GM12878 (cell line): ENCODE data around the gene NEO1. TPM values are rescaled to one million over a fixed set of nuclear protein-coding genes. Genes with fewer than 3 reads are reported as not detected.

ENCODE experiments used
- ATAC-seq: fragments of 200-7000 bp; cut with Tn5 transposase; 3 replicates; pipeline ENCODE4 v1.9.1; 2020; ENCODE audit warnings: mild to moderate bottlenecking, moderate library complexity
- BruUV-seq: library from RNA; stranded (reverse); fragments of 400-500 nt; replicated peaks from 2 replicates; lab custom pipeline; 2021; lab: Mats Ljungman, UMichigan
- CTCF ChIA-PET: fragments of 300-600 bp; sonication (Branson Sonifier 250); formaldehyde crosslinking; extraction: SDS; loops from one replicate; lab custom pipeline; 2021; ENCODE audit warnings: inconsistent platforms; lab: Yijun Ruan, JAX
- POLR2A ChIA-PET: fragments of 350-600 bp; formaldehyde crosslinking; extraction: SDS; loops from one replicate; lab custom pipeline; 2021; ENCODE audit warnings: inconsistent platforms; lab: Charles Lee
- RAD21 ChIA-PET: fragments of 300-600 bp; sonication (Branson Sonifier 250); formaldehyde crosslinking; loops from one replicate; lab custom pipeline; 2023; ENCODE audit warnings: antibody characterized with exemption; ENCODE audit not compliant: unreplicated experiment; lab: Charles Lee
- SMC1A ChIA-PET: fragments of 300-600 bp; sonication (Branson Sonifier 250); formaldehyde crosslinking; loops from one replicate; lab custom pipeline; 2023; ENCODE audit not compliant: unreplicated experiment, uncharacterized antibody; lab: Charles Lee
- DNase-seq: peaks from one replicate; pipeline ENCODE4 v3.0.0-alpha.2; 2011; ENCODE audit warnings: low read depth, low spot score
- FAIRE-seq: peaks from 3 replicates; lab custom pipeline; 2011; peaks lifted over from hg19 to GRCh38; lab: Jason Lieb, UNC
- H2AFZ ChIP-seq: 2 replicates; pipeline ENCODE4 v1.6.0; 2011; ENCODE audit warnings: low read depth, low read length, control low read depth; ENCODE audit not compliant: control insufficient read depth
- H3K27ac ChIP-seq: 2 replicates; pipeline ENCODE4 v1.5.1; 2011; ENCODE audit warnings: control low read depth; ENCODE audit not compliant: control insufficient read depth, insufficient read depth
- H3K27me3 ChIP-seq, 2 experiments: replicated peaks in 1 of 2; 2 replicates each; pipeline versions ENCODE4 v1.6.0 to v1.6.1; 2011; ENCODE audit warnings: low read length in 1 of 2; ENCODE audit not compliant: control insufficient read depth in 2 of 2, insufficient read depth in 2 of 2
- H3K36me3 ChIP-seq, 2 experiments: 2 replicates each; pipeline ENCODE4 v1.5.1; 2011; ENCODE audit warnings: low read length in 1 of 2; ENCODE audit not compliant: control insufficient read depth in 2 of 2, insufficient read depth in 2 of 2
- H3K4me1 ChIP-seq: 2 replicates; pipeline ENCODE4 v1.6.1; 2011; ENCODE audit warnings: mild to moderate bottlenecking, low read length, moderate library complexity, mixed read lengths; ENCODE audit not compliant: control insufficient read depth, insufficient read depth
- H3K4me2 ChIP-seq: 2 replicates; pipeline ENCODE4 v1.6.0; 2011; ENCODE audit warnings: control low read depth; ENCODE audit not compliant: control insufficient read depth, insufficient read depth
- H3K4me3 ChIP-seq: fragments of 200-600 bp; sonication (generic); 2 replicates; pipeline ENCODE4 v1.5.1; 2016
- H3K79me2 ChIP-seq: 2 replicates; pipeline ENCODE4 v1.6.0; 2011; ENCODE audit warnings: low read length; ENCODE audit not compliant: control insufficient read depth, insufficient read depth
- H3K9ac ChIP-seq: 2 replicates; pipeline ENCODE4 v1.8.0; 2011; ENCODE audit warnings: low read length, control low read depth, mixed read lengths; ENCODE audit not compliant: control insufficient read depth, insufficient read depth
- H3K9me3 ChIP-seq: replicated peaks from 3 replicates; pipeline ENCODE4 v1.5.1; 2011; ENCODE audit warnings: mild to moderate bottlenecking, low read length; ENCODE audit not compliant: control insufficient read depth, insufficient read depth
- H4K20me1 ChIP-seq: 2 replicates; pipeline ENCODE4 v1.6.0; 2011; ENCODE audit not compliant: control insufficient read depth, insufficient read depth
- ATF3 ChIP-seq: IDR thresholded peaks from 2 replicates; pipeline ENCODE4 v1.6.1; 2011; ENCODE audit warnings: low read depth, mild to moderate bottlenecking, low read length, moderate library complexity, borderline replicate concordance; ENCODE audit errors: extremely low read depth
- CBX5 ChIP-seq: sonication (generic); IDR thresholded peaks from 2 replicates; pipeline ENCODE4 v1.6.1; 2016; ENCODE audit warnings: low read depth, moderate library complexity, mild to moderate bottlenecking, inconsistent platforms
- CHD4 ChIP-seq: fragments of 200-600 bp; sonication (generic); IDR thresholded peaks from 2 replicates; pipeline ENCODE4 v1.6.1; 2016; ENCODE audit warnings: mild to moderate bottlenecking
- ELK1 ChIP-seq: IDR thresholded peaks from 2 replicates; pipeline ENCODE4 v1.6.1; 2012; ENCODE audit warnings: low read depth, low read length, improper control_type of control experiment
- MXI1 ChIP-seq: fragments of 150-350 bp; IDR thresholded peaks from 2 replicates; pipeline ENCODE4 v1.6.1; 2011; ENCODE audit warnings: low read depth, mild to moderate bottlenecking, inconsistent platforms, low read length, improper control_type of control experiment
- NR2F1 ChIP-seq: fragments of 450-650 bp; conservative IDR thresholded peaks from 2 replicates; pipeline ENCODE4 v1.6.1; 2017; ENCODE audit warnings: mild to moderate bottlenecking
- RAD21 ChIP-seq: IDR thresholded peaks from 2 replicates; pipeline ENCODE4 v1.6.1; 2011; ENCODE audit warnings: mild to moderate bottlenecking, low read depth, low read length, moderate library complexity; ENCODE audit not compliant: insufficient read depth
- SMARCA5 ChIP-seq: fragments of 450-650 bp; IDR thresholded peaks from 2 replicates; pipeline ENCODE4 v1.6.1; 2017; ENCODE audit warnings: mild to moderate bottlenecking
- STAT3 ChIP-seq: IDR thresholded peaks from 2 replicates; pipeline ENCODE4 v1.6.1; 2011; ENCODE audit warnings: low read depth, low read length, improper control_type of control experiment
- SUPT20H ChIP-seq: IDR thresholded peaks from 2 replicates; pipeline ENCODE4 v1.6.1; 2011; ENCODE audit warnings: low read depth, mild to moderate bottlenecking, low read length, moderate library complexity, borderline replicate concordance; ENCODE audit not compliant: control insufficient read depth
- WGBS: methylation state at CpG from one replicate; pipeline ENCODE4 v1.1.6; 2016; ENCODE audit warnings: low lambda C conversion rate; ENCODE audit not compliant: insufficient replicate concordance, insufficient coverage; ENCODE audit errors: missing lambda C conversion rate; 5-methylcytosine and 5-hydroxymethylcytosine counted together
- in situ Hi-C: fragments of 300-500 bp; cut with MboI; formaldehyde crosslinking; loops from 9 replicates; pipeline ENCODE4 v1.14.3; 2018; ENCODE audit warnings: mixed read lengths
- intact Hi-C: fragments of 100-400 bp; cut with micrococcal nuclease; formaldehyde crosslinking; loops from one replicate; pipeline ENCODE4 v1.14.2; 2022; ENCODE audit not compliant: unreplicated experiment
- polyA plus RNA-seq, 11 experiments: library from polyadenylated mRNA; depleted of rRNA in 4 of 11; unstranded in 6 of 11; stranded (reverse) in 5 of 11; fragments of >200 nt; fragmentation: Nextera tagmentation in 4 of 11; fragmentation: Illumina TruSeq in 1 of 11; extraction: Ambion mirVana in 4 of 11; extraction: Trizol in 1 of 11; gene quantifications; 1 replicate in 1 of 11; 2 replicates in 10 of 11; pipeline versions ENCODE4 v1.2.1 to v1.2.3, GENCODE V29; 2011 to 2016; ENCODE audit warnings: inconsistent platforms in 2 of 11, missing spikeins in 2 of 11, low read depth in 1 of 11
- total RNA-seq, 4 experiments: library from RNA; depleted of rRNA in 3 of 4; stranded (reverse); fragments of >200 nt in 3 of 4; fragmentation: Illumina TruSeq in 1 of 4; extraction: Trizol in 1 of 4; gene quantifications; 2 replicates each; pipeline versions ENCODE4 v1.2.1 to v1.2.3, GENCODE V29; 2013 to 2021
- TF ChIP-seq, protein P1 (sequence below): fragments of 450-650 bp; IDR thresholded peaks from 2 replicates; pipeline ENCODE4 v1.6.1; 2016; ENCODE audit warnings: mild to moderate bottlenecking, moderate library complexity, borderline replicate concordance

NEO1 gene
- total and polyA plus RNA-seq, 10 of the 15 experiments (the other 5 are each of a cell fraction or from before 2014, with no cell fraction given): 0.03 to 2.0 (median 0.32) TPM

DNA sequence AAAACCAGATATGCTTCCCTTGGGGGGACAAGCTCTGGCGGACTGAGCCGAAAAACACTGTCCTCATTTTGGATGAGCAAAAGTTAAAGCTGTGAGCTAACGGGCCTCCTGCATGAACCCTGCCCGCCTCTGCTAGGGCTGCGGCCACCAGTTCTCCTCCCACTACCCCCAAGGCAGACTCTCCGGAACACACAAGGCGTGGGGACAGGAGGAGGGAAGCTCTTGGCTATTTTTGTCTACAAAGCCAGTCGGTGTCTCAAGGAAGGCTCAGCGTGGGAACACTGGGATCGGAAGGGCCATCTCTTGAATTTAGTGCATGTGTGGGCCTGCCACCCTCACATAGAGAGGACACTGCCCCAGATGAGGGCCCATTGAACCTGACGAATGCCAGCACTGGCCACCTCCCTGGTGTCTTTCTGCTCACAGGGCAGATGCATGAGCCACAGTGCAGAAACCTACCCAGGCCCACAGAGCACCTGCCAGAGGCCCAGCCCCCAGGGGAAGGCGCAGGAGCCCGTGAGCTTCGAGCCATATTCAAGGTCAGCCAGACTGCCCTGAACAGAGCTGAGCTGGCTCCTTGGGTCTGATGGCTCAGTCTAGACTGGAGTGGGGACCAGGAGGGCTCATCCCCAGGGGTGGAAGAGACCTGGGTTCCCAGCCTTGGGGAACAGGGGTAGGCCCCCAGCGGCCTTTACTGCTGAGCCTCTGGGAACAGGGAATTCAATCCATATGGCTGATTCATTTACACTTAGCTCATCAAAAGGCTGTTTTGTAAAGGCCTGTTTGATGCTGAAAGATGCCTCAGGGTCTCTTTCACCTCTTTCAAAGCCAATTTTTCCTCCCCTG is 278.2 kb downstream of the NEO1 start:
- CTCF ChIA-PET: no interaction called here
- no peak for ATAC-seq
- no peaks in the 10 kb centered on the region; a peak in 1 of 4 replicates for H3K27me3 ChIP-seq
- H4K20me1 ChIP-seq: no peaks in the 10 kb centered on the region
- no peak for DNase-seq
- no peaks in the 10 kb centered on the region for H3K79me2 ChIP-seq
- FAIRE-seq: no peak
- no peak overlapping the region for H3K4me3 ChIP-seq
- peaks cover 4% of the 10 kb centered on the region; the same call in 1 of the 2 replicates for H3K4me1 ChIP-seq
- intact Hi-C loops (no loop called here), in situ Hi-C loops (no loop called here)
- TF ChIP-seq ATF3 (no peak), SMARCA5 (no peak), NR2F1 (no peak), SUPT20H (no peak), RAD21 (no peak)
- no peak overlapping the region for H3K4me2 ChIP-seq
- BruUV-seq: no TSS peak
- no peak overlapping the region for H3K9ac ChIP-seq
- RAD21 ChIA-PET: no interaction called here
- SMC1A ChIA-PET: no interaction called here
- H3K36me3 ChIP-seq: no peaks in the 10 kb centered on the region
- POLR2A ChIA-PET: no interaction called here
- H3K27ac ChIP-seq: no peak overlapping the region
- 39% methylated on average over 15 of the region's 15 CpGs for WGBS
- no peak overlapping the region for H2AFZ ChIP-seq
- no peaks in the 10 kb centered on the region for H3K9me3 ChIP-seq

GRCh38 chr15:73331501-73331900 is 279.2 kb downstream of the NEO1 start:
- no peaks in the 10 kb centered on the region for H3K9me3 ChIP-seq
- BruUV-seq: no TSS peak
- no peaks in the 10 kb centered on the region for H3K79me2 ChIP-seq
- no peak overlapping the region for H3K9ac ChIP-seq
- no peak for ATAC-seq
- intact Hi-C loops (no loop called here), in situ Hi-C loops (no loop called here)
- H3K27me3 ChIP-seq: no peaks in the 10 kb centered on the region; a peak in 2 of 4 replicates
- ChIA-PET SMC1A (no interaction called here), RAD21 (no interaction called here), CTCF (no interaction called here), POLR2A (no interaction called here)
- no peak for DNase-seq
- WGBS: 6% methylated on average over 5 of the region's 5 CpGs
- H3K36me3 ChIP-seq: no peaks in the 10 kb centered on the region
- no peak for FAIRE-seq
- no peaks in the 10 kb centered on the region for H3K4me1 ChIP-seq
- H3K4me2 ChIP-seq: no peak overlapping the region
- no peak overlapping the region for H3K4me3 ChIP-seq
- no peak overlapping the region for H2AFZ ChIP-seq
- no peak overlapping the region for H3K27ac ChIP-seq
- H4K20me1 ChIP-seq: no peaks in the 10 kb centered on the region
- TF ChIP-seq STAT3 (no peak), CHD4 (no peak), CBX5 (no peak), MXI1 (no peak), ELK1 (no peak)
- TF ChIP-seq, protein P1, sequence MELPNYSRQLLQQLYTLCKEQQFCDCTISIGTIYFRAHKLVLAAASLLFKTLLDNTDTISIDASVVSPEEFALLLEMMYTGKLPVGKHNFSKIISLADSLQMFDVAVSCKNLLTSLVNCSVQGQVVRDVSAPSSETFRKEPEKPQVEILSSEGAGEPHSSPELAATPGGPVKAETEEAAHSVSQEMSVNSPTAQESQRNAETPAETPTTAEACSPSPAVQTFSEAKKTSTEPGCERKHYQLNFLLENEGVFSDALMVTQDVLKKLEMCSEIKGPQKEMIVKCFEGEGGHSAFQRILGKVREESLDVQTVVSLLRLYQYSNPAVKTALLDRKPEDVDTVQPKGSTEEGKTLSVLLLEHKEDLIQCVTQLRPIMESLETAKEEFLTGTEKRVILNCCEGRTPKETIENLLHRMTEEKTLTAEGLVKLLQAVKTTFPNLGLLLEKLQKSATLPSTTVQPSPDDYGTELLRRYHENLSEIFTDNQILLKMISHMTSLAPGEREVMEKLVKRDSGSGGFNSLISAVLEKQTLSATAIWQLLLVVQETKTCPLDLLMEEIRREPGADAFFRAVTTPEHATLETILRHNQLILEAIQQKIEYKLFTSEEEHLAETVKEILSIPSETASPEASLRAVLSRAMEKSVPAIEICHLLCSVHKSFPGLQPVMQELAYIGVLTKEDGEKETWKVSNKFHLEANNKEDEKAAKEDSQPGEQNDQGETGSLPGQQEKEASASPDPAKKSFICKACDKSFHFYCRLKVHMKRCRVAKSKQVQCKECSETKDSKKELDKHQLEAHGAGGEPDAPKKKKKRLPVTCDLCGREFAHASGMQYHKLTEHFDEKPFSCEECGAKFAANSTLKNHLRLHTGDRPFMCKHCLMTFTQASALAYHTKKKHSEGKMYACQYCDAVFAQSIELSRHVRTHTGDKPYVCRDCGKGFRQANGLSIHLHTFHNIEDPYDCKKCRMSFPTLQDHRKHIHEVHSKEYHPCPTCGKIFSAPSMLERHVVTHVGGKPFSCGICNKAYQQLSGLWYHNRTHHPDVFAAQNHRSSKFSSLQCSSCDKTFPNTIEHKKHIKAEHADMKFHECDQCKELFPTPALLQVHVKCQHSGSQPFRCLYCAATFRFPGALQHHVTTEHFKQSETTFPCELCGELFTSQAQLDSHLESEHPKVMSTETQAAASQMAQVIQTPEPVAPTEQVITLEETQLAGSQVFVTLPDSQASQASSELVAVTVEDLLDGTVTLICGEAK: no peak
